Keratinocyte (primary cell): ENCODE results near the gene TRPV5. TPM values are rescaled to one million over a fixed set of nuclear protein-coding genes. Genes with fewer than 3 reads are reported as not detected.

Experiments
- DNase-seq: peaks from one replicate; pipeline ENCODE4 v3.0.0-alpha.2; 2011; ENCODE audit warnings: low read depth, missing footprints, low spot score
- FAIRE-seq: peaks from 2 replicates; lab custom pipeline; 2011; peaks lifted over from hg19 to GRCh38; lab: Jason Lieb, UNC
- H2AFZ ChIP-seq: 2 replicates; pipeline ENCODE4 v1.6.0; 2012; ENCODE audit warnings: low read length, control low read depth, inconsistent platforms; ENCODE audit not compliant: control insufficient read depth
- H3K27ac ChIP-seq: 2 replicates; pipeline ENCODE4 v1.5.1; 2011; ENCODE audit warnings: low read length; ENCODE audit not compliant: control insufficient read depth, insufficient read depth
- H3K27me3 ChIP-seq: 3 replicates; pipeline ENCODE4 v1.6.0; 2011; ENCODE audit warnings: low read length; ENCODE audit not compliant: control insufficient read depth, insufficient read depth; ENCODE audit errors: extremely low read depth
- H3K36me3 ChIP-seq, 2 experiments: 2 replicates in 1 of 2; 3 replicates in 1 of 2; pipeline ENCODE4 v1.5.1; 2011; ENCODE audit warnings: low read length in 2 of 2, mild to moderate bottlenecking in 1 of 2; ENCODE audit not compliant: control insufficient read depth in 2 of 2, insufficient read depth in 2 of 2; ENCODE audit errors: extremely low read depth in 1 of 2
- H3K4me1 ChIP-seq: 3 replicates; pipeline ENCODE4 v1.5.1; 2011; ENCODE audit warnings: low read length; ENCODE audit not compliant: control insufficient read depth, insufficient read depth; ENCODE audit errors: extremely low read depth
- H3K4me2 ChIP-seq: 3 replicates; pipeline ENCODE4 v1.6.0; 2011; ENCODE audit warnings: low read depth, low read length; ENCODE audit not compliant: control insufficient read depth, insufficient read depth; ENCODE audit errors: extremely low read depth
- H3K4me3 ChIP-seq, 3 experiments: fragments of 200-600 bp in 1 of 3; sonication (generic) in 1 of 3; 2 replicates in 2 of 3; 3 replicates in 1 of 3; pipeline ENCODE4 v1.5.1; 2011 to 2016; ENCODE audit warnings: low read length in 3 of 3, mild to moderate bottlenecking in 3 of 3, control low read depth in 2 of 3, inconsistent platforms in 1 of 3, low read depth in 1 of 3, mixed read lengths in 1 of 3, mixed run types in 1 of 3, moderate library complexity in 1 of 3; ENCODE audit not compliant: control insufficient read depth in 2 of 3, insufficient read depth in 2 of 3; ENCODE audit errors: extremely low read depth in 1 of 3
- H3K79me2 ChIP-seq: 2 replicates; pipeline ENCODE4 v1.6.0; 2012; ENCODE audit warnings: low read length; ENCODE audit not compliant: control insufficient read depth, insufficient read depth
- H3K9ac ChIP-seq: 3 replicates; pipeline ENCODE4 v1.6.0; 2011; ENCODE audit warnings: low read length; ENCODE audit not compliant: control insufficient read depth, insufficient read depth; ENCODE audit errors: extremely low read depth
- H3K9me1 ChIP-seq: 3 replicates; pipeline ENCODE4 v1.6.0; 2011; ENCODE audit warnings: low read length; ENCODE audit not compliant: control insufficient read depth, insufficient read depth; ENCODE audit errors: extremely low read depth
- H3K9me3 ChIP-seq: 2 replicates; pipeline ENCODE4 v1.5.1; 2012; ENCODE audit warnings: low read depth, low read length; ENCODE audit not compliant: control insufficient read depth
- H4K20me1 ChIP-seq: 3 replicates; pipeline ENCODE4 v1.6.0; 2011; ENCODE audit warnings: low read length; ENCODE audit not compliant: control insufficient read depth, insufficient read depth; ENCODE audit errors: extremely low read depth
- EZH2 ChIP-seq: IDR thresholded peaks from one replicate; pipeline ENCODE4 v1.6.1; 2012; ENCODE audit warnings: inconsistent platforms, mild to moderate bottlenecking, low read length, moderate library complexity
- dilution Hi-C: fragments of 300-500 bp; cut with MboI; formaldehyde crosslinking; loops from one replicate; pipeline ENCODE4 v1.7.0; 2020; ENCODE audit warnings: low sequenced_read_pairs; ENCODE audit not compliant: extremely low pct_ligation_motif_present
- polyA plus RNA-seq, 5 experiments: library from polyadenylated mRNA; depleted of rRNA in 3 of 5; stranded (reverse) in 3 of 5; stranded (forward) in 1 of 5; unstranded in 1 of 5; fragments of >200 nt; gene quantifications; 1 replicate in 1 of 5; 2 replicates in 3 of 5; 3 replicates in 1 of 5; pipeline versions ENCODE4 v1.2.1 to v1.2.3, GENCODE V29; 2011 to 2012; ENCODE audit warnings: missing spikeins in 2 of 5, low read depth in 1 of 5, low replicate concordance in 1 of 5
- TF ChIP-seq, protein P1 (sequence below), 3 experiments: IDR thresholded peaks in 1 of 3; conservative IDR thresholded peaks in 1 of 3; optimal IDR thresholded peaks in 1 of 3; 2 replicates in 2 of 3; 3 replicates in 1 of 3; pipeline versions ENCODE3 to v1.5.1; 2011; ENCODE audit warnings: low read length in 3 of 3, mild to moderate bottlenecking in 3 of 3, moderate library complexity in 2 of 3, control low read depth in 1 of 3, inconsistent platforms in 1 of 3; ENCODE audit not compliant: insufficient read depth in 2 of 3; ENCODE audit errors: extremely low read depth in 1 of 3

Gene TRPV5
- polyA plus RNA-seq, 1 donor (not counting 4 experiments of a cell fraction or from before 2014, with no cell fraction given) = not detected

DNA sequence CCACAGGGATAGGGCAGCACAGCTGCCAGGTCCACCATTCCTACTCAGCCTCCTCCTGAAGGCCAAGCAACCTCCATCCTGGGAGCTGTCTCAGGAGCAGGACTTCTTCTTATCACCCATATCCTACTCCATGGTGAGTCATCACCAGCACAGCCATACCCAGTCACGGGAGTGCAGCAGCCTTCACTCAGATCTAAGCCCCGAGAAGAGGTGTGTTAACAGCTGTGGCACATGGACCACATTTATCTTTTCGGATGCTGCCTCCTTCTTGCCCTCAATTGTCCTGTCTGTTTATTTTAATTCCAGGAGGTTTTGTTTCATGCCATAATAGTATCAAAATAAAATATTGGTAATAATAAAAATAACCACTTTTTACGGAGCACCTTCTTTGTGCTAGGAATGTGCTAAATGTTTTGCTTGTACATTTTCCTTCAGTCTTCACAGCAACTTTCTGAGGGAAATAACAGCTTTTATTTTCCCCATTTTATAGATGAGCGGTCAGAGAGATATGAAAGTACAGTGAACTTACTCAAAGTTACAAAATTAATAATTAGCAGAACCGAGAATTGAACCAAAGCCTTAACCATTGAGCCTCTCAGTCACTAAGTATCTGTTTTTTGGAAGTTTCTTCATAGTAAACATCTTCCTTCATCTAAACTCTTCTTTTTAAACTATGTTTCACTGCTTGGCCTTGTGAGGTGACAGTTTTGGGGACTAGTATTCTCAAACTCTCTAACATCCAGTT lies 31.1 kb upstream of the TRPV5 start:
- Histone ChIP-seq H3K9me1 (no peaks in the 10 kb centered on the region), H3K27ac (no peak overlapping the region), H3K4me3 (no peak overlapping the region), H3K9me3 (no peaks in the 10 kb centered on the region), H4K20me1 (no peaks in the 10 kb centered on the region), H3K4me1 (no peaks in the 10 kb centered on the region), H3K9ac (no peak overlapping the region), H3K79me2 (no peaks in the 10 kb centered on the region), H3K27me3 (no peaks in the 10 kb centered on the region), H3K4me2 (no peak overlapping the region), H3K36me3 (no peaks in the 10 kb centered on the region), H2AFZ (no peak overlapping the region)
- FAIRE-seq (no peak), DNase-seq (no peak)
- TF ChIP-seq EZH2 = no peak
- TF ChIP-seq, protein P1, sequence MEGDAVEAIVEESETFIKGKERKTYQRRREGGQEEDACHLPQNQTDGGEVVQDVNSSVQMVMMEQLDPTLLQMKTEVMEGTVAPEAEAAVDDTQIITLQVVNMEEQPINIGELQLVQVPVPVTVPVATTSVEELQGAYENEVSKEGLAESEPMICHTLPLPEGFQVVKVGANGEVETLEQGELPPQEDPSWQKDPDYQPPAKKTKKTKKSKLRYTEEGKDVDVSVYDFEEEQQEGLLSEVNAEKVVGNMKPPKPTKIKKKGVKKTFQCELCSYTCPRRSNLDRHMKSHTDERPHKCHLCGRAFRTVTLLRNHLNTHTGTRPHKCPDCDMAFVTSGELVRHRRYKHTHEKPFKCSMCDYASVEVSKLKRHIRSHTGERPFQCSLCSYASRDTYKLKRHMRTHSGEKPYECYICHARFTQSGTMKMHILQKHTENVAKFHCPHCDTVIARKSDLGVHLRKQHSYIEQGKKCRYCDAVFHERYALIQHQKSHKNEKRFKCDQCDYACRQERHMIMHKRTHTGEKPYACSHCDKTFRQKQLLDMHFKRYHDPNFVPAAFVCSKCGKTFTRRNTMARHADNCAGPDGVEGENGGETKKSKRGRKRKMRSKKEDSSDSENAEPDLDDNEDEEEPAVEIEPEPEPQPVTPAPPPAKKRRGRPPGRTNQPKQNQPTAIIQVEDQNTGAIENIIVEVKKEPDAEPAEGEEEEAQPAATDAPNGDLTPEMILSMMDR (optimal IDR thresholded peaks at IDR 0.05 in 1 of 3, IDR thresholded peaks at IDR 0.05 in 1 of 3, conservative IDR thresholded peaks at IDR 0.05 in 1 of 3; ENCODE audit: extremely low read depth in 1 of 3, insufficient read depth in 2 of 3, low read length in 3 of 3) = no peak
- dilution Hi-C loops = no loop called here

DNA sequence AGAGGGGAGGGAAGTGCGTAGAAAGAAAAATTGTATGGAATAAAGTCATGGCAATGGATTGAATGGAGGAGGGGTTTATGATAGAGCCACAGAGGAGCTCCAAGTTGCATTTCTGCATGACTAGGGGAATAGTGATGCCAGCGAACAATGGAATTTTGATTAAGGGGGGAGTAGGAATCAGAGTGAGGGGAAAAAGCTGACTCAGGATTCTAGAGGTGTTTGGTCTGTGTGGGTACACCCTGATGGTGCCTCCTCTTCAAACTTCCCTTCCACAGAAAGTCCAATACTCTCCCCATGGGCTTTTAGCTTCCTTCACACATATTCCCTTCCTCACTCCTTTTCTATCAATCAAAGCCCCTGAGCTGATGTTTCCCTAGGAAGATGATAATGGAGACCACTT lies 30.4 kb upstream of the TRPV5 start:
- H3K9ac ChIP-seq = no peak overlapping the region
- FAIRE-seq (no peak), DNase-seq (no peak)
- H3K79me2 ChIP-seq = no peaks in the 10 kb centered on the region
- no peak overlapping the region for H3K4me2 ChIP-seq
- no peaks in the 10 kb centered on the region for H3K36me3 ChIP-seq
- no peaks in the 10 kb centered on the region for H3K4me1 ChIP-seq
- no peak overlapping the region for H2AFZ ChIP-seq
- H4K20me1 ChIP-seq = no peaks in the 10 kb centered on the region
- H3K27ac ChIP-seq = no peak overlapping the region
- dilution Hi-C loops = no loop called here
- H3K9me3 ChIP-seq = no peaks in the 10 kb centered on the region
- TF ChIP-seq EZH2 = no peak
- TF ChIP-seq, protein P1 (optimal IDR thresholded peaks at IDR 0.05 in 1 of 3, IDR thresholded peaks at IDR 0.05 in 1 of 3, conservative IDR thresholded peaks at IDR 0.05 in 1 of 3; ENCODE audit: extremely low read depth in 1 of 3, insufficient read depth in 2 of 3, low read length in 3 of 3) = no peak
- no peaks in the 10 kb centered on the region for H3K27me3 ChIP-seq
- no peak overlapping the region for H3K4me3 ChIP-seq
- H3K9me1 ChIP-seq = no peaks in the 10 kb centered on the region
